Measurements from ENCODE around the gene LETM1.
"Not testable (repeated sequence)": the region's sequence is repeated elsewhere in the genome, so short reads cannot be mapped to it uniquely, and the experiment has no call there.

The LETM1 gene

DNA sequence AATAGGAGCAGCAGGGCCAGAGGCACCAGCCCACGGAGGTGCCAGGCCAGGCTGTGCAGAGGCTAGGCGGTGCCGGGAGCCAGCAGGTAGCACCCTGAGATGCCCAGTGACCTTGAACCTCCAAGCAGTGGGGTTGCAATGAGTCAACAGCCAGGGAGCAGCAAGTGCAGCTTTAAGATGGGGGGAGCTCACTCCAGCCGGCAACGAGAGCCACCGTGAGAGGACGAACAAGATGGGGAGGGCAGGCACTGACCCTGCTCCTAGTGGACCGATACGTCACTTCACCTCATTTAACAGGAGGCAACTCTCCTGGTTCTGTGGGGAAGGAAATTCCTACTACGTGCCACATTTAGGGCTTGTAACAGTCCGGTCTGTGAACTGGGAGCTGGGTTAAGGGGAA is 4.8 kb downstream of the LETM1 start:
- no peak for DNase-seq

DNA sequence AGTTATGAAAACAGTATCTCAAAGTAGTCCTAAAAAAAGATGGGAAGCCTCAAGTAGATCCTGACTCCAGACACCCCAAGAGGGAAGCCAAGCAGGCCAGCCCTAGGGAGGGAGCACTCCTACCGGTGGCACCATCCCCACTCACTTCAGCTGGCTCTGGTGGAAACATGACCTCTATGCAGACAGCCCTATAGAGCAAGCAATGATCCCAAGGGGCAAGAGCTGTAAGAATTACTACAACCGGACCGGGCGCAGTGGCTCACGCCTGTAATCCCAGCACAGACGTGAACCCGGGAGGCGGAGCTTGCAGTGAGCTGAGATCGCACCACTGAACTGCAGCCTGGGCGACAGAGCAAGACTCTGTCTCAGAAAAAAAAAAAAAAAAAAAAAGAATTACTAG is 5.7 kb downstream of the LETM1 start:
- no peak for DNase-seq

DNA sequence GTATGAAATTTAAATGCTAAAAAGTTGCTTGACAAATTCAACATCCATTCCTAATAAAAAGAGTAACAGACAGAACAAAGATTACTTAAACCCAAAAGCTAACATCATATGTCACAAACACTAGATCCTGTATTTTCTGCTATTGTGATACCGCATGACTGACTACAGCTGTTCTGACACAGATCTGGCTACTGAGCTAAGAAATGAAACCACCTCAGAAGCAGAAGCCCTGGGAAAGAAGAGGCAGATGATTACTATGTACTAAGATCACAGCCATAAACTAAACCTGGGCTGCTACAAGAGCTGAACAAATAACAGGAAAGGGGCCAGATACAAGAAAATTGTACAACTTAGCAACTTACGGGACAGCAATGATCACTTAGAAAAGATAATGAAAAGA is 9.4 kb downstream of the LETM1 start:
- no peak for DNase-seq

DNA sequence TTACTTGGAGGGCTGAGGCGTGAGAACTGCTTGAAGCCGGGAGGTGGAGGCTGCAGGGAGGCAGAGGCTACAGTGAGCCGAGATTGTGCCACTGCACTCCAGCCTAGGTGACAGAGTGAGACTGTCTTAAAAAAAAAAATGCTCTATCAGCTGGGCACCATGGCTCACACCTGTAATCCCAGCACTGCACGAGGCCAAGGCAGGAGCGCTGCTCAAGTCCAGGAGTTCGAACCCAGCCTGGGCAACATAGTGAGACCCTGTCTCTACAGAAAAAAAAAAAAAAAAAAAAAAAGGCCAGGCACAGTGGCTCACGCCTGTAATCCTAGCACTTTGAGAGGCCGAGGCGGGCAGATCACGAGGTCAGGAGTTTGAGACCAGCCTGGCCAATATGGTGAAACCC is 11.3 kb downstream of the LETM1 start:
- DNase-seq: not testable (repeated sequence)

DNA sequence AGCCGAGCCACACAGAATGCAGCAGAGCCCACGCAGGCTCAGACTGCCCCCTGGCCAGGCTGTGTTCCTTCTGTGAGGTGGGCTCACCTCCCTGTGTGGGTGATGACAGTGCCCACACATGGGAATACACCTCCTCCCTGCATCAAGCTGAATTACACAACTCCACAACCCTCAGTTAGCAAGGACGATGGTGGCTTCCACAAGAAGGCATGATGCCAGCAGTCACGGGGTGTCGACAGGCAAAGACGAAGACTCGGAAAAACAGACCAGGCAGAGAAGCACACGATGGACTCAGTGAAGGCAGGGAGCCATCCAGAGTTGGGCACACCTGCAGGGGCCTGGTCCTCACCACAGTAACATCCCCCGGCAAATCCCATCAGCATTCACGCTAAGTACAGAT is 12.1 kb downstream of the LETM1 start:
- DNase-seq: no peak

DNA sequence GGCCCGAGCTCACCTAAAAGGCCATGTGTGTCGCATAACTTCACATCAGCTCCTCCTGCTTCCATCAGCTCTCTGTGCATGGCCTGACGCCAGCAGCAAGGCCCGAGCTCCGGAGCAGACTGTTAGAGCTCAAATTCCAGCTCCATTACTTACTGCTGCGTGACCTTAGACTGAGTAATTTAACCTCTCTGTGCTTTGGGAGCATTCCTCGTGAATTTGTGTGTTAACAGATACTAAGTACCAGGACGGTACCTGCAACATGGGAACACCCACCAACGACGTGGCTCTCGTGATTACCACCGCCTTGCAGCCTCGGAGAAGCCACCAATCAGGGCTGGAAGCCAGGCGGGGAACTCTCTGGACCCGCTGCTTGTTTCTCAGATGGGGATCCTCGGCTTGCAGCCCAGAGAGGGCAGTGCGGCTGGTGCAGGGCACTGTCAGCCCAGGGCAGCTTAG is 12.9 kb downstream of the LETM1 start:
- DNase-seq: no peak

DNA sequence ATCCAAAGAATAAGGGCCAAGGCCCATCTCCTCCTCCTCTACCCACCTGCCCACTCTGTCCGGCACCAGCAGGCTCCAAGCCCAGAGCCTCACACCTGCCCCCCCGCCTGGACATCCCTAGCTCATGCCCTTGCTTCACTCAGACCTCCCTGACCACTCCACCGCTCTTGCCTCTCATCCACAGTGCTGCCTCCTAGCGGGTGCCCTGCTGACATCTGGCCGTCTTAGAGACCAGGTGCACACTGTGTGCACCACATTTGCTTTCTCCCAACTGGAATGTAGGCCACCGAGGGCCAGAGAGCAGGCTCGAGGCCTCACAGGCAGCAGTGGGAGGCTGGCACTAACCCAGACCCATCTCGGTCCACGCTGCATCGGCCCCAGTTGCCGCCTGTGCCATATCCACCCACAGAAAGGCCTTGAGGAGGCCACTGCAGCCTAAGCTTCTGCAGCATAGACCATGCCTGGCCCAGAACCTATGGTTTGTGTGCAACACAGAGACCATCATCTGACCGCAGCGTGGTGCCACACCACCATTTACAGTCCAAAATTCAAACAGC is 13.5 kb downstream of the LETM1 start:
- no peak for DNase-seq

DNA sequence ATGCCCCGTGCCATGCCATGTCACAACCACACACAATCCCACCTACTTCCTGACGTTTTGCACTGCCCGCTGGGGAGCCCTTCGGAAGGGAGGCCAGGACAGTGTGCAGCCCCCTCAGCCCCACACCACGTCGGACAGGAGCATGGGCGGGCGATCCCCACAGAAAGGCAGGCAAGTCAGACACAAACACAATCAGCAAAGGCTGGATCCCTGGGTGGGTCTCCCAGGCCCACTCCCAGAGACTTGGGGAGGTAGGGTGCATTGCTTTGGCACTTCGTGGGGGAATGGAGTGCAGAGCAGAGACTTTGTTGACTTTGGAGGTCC is 14.1 kb downstream of the LETM1 start:
- DNase-seq: no peak

DNA sequence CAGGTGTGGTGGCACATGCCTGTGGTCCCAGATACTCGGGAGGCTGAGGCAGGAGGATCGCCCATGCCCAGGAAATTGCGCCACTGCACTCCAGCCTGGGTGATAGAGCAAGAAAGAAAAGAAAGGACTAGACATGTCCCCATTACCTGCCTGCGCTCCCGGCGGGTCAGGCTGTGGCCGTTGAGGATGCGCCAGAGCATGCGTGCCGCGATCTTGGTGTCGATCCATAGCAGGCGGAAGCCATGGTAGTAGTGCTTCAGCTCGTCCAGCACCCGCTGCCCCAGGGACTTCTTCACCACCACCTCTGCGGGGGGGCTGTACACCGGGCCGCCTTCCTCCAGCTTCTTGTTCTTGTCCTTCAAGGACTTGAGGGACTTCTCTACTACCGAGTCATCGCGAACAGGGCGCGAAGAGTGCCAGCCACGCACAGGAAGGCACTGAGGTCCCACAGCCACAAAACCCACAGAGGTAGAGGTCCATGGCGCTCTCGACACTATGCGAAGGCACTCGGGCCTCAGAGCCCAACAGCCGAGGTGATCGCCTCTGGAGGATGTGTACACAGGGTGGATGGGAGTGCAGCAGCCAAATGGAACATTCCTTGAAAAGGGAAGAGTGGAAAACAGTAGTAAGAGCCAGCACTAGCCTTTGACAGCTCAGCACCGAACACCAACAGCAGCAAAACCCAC is 14.6 kb downstream of the LETM1 start:
- DNase-seq: no peak

DNA sequence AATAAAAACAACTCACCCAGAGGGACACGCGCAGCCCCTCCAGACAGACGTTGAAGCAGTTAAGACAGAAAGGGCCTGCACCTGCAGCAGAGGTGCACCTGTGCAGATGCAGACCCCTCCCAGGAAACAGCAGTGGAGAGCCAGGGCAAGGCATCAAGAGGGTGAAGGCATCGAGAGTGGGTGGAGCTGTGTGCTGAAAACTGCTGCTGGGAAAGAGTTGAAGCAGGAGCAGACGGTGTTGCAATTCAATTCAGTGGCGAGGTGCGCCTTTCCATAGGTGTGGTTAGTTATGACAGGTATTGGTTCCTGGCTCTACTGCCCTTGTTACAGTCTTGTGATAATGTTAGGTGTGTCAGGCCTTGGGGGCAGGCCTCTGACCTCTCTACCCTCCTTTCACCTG is 16.7 kb downstream of the LETM1 start:
- DNase-seq: no peak

DNA sequence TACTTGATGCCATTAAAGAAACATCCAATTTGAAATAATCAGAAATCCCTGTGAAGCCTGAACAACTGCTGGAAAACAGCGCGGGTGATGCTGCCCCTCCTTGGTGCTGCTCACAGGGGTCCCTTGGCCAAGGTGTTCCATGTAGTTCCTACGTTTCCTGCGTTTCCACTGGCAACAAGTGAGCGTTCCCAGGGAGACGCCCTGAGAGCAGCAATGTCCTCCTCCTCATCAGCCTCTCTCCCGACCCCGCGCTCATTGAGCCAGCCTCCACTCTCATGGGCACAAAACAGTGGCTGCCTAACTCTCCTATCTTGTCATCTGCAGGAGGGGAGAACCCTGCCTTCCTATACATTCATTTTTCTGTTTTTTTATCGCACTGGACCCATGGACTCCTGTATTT is 18.9 kb downstream of the LETM1 start:
- DNase-seq: no peak

DNA sequence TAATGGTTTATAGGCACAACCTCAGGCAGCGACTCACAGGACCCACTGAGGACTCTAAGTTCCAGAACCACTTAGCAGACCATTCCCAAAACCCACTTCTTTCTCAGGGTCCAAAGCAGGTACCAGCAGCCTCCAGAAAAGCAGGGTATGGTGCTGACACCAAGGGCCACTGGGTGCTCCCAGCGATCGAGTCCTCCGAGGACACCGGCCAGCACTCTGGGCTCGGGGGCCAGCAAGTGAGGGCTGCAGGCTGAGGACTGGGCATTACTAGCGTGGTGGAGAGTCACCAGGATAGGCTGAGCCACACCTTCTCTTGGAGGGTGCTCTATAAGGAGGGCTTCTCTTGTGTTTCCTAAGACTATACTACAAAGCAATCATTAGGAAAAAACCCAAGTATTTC is 19.3 kb downstream of the LETM1 start:
- no peak for DNase-seq

DNA sequence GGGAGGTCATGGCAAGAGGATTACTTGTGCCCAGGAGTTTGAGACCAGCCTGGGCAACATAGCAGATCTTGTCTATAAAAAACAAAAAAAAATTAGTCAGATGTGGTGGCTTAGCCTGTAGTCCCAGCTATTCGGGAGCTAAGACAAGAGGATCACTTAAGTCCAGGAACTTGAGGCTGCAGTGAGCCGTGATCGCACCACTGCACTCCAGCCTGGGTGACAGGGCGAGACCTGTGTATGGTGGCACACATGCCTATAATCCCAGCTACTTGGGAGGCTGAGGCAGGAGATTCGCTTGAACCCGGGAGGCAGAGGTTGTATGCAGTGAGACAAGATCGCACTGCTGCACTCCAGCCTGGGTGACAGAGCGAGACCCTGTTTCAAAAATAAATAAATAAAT is 20.1 kb downstream of the LETM1 start:
- DNase-seq: not testable (repeated sequence)

DNA sequence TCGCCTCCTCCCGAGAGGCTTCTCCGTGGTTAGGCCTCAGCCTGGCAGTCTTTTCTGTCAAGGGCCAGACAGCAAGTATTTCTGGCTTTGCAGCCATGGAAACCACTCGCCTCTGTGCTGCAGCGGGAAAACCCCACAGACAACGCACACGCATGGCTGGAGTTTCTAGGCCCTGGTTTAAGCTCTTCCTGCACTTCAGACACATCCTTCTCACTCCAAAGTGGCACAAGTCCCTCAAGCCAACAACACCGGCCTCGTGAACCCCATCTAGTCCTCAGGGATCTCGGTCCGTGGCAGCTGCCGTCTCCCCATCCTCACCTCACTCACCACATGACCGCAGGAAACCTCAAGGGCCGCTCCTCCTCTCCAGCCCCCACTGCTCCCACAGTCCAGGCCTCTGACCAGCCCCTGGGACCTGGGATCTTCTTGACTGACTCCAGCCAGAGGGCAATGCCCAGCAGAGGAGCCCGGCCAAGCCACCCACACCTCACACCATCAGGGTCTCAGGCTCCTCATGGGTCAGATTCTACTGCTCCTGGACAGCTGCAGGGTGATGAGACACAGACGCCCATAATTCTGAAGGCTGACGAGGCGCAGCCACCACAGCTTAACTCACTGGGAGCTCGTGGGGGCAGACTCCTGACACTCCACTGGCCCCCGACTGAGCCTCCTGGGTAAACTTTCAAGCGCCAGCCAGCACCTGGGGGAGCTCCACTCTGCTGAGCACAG is 21.7 kb downstream of the LETM1 start:
- no peak for DNase-seq

DNA sequence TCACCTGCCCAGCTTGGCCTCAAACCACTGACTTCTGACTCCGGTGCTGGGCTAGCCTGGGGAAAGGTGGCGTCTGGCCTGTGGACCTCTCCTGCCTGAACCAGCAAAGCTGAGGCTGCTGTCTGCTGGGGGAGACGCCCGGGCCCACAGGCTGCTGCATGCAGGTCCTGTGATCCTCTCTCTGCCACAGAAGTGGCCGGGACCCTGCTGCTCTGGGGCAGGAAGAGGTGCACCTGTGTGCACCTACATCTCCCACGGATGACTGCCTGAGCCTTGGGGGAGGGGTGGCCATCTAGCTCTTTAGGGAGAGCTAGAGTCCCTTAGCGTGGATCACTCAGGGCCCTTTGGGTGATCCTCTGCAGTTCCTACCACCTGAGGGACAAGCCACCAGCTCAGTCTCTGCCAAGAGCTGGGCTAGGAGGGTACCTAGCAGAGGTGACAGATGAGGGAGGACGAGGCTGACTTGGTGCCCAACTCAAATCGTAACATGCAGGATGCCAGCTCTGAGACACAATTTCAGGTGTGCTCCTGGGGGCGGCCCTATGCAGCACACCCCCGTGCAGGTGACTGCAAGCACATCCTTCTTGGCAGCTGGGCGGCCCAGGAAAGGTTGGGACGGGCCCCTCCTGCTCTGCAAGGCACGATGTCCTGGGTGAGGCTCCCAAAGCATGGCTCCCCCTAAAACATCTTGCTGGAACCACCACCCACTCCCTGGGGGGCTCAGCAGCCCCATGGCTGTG is 22.5 kb downstream of the LETM1 start:
- no peak for DNase-seq

DNA sequence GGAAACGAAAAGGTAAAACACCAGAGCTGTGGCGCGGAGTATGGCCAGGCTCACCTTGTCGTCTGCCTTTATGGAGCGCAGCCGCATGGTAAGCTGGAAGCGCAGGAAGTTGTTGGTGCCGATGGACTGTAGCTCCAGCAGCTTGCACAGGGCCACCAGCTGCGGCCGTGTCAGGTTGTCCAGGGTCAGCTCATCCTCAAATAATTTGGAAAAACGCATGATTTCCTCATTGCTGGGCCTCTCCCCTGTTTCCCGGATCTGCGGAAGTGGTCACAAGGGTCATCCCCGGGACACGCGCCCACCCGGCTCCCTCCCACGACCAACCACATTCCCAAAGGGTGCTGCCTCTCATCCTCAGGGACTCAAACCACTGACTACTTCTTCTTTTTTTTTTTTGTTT is 23.3 kb downstream of the LETM1 start:
- no peak for DNase-seq

DNA sequence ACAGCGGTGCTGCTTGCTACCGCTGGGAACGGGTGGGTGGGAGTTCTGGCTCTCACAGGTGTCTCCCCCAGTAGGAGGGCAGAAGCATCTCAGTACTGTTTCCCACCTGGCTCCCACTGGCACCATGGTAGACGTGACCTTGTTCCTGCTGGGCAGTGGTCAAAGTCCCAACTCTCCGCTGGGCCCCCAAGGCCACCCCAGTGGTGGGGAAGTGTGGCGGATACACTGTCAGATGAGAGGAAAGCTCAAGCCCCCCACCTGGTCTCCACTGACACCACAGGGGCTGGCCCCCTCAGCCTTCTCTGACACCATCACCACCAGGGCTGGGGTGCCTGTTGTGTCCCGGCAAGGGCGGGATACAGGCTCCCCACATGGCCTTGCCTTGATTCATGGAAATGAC is 24.6 kb downstream of the LETM1 start:
- DNase-seq: no peak

DNA sequence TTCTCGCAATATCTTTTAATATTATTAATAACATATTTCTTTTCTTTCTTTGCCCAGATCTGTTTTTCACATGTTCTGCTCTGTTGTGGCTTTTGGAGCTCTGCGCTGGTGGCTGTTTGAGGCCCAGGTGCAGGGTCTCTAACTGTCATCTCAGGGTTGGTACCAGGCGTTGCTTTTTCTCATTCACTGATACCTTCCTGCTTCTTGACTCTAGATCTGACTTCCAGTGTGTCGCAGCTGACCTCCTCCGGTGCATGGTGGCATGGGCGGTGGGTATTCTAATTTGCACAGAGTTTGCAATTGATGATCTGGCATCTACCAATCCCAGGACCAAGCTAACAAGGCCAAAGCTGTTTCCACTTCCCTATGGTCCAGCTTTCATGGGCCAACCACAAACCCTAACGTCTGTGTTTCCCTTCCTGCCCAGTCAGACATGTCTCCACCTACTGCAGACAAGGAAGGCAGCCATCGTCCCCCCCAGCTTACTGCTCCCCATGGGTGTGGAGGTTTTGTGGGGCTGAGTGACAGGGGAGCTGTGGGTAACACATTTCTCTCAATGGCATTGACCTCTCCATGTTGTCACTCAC is 25.2 kb downstream of the LETM1 start:
- DNase-seq: no peak

DNA sequence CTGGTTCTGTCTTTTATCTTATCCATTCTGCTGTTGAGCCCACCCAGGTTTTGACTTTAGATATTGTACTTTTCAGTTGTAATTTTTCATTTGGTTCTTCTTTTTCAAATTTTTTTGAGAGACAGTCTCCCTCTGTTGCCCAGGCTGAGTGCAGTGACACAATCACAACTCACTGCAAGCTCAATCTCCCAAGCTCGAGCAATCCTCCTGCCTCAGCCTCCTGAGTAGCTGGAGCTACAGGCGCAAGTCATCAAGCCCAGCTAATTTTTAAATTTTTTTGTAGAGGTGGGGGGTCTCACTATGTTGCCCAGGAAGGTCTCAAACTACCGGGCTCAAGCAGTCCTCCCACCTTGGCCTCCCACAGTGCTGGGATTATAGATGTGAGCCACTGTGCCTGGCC is 25.7 kb downstream of the LETM1 start:
- DNase-seq: no peak

DNA sequence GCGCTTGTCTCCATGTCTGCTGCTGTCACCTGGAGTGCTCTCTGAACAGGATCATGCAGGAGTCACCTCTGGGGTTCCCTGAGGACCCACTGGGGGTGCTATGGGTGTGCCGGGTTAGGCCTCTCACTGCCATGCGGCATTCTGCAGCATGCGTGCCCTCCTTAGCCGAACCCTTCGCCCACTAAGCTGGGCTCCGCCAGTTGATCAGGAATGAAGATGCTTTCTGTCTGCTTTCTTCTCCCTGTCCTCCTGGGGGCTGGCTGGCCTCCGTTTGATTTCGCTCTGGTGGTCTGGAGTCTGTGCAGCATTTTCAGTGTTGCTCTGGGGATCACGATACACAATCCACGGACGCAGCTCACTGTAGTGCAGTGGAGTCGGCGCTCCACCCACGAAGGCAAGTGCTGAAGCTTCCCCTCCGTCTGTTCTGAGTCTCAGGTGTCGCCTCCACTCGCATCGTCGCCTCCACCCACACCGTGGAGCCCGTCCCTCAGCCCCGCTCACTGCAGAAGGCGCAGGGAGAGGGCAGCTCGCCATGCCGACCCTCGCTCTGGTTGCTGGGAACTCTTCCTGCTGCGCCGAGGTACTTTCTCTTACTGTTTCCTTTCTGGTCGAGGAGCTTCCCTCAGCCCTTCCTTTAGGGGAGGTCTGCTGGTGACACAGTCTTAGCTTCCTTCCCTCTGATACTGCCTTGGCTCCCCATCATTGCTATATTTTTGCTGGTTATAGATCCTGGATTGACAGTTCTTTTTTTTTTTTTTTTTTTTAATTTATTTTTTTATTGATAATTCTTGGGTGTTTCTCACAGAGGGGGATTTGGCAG is 29.2 kb downstream of the LETM1 start:
- no peak for DNase-seq

DNA sequence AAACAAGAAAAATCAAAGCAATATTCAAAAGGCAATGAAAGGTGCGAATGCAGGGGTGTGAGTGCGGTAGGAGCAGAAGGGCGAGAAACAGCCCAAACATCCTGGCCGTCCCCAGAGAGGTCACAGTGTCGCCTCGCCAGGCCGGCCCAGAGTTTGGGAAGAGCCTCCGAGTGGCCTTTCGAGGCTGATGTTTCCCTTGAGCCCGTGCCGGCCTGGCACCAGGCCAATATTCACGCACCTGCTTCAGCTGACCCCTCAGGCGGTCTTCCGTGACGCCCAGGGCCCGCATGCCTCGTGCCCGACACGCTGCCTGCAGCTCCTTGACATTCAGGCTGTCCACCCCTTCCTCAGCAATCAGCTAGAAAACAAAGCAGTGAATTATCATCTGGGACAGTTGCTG is 30.6 kb downstream of the LETM1 start:
- DNase-seq: no peak

DNA sequence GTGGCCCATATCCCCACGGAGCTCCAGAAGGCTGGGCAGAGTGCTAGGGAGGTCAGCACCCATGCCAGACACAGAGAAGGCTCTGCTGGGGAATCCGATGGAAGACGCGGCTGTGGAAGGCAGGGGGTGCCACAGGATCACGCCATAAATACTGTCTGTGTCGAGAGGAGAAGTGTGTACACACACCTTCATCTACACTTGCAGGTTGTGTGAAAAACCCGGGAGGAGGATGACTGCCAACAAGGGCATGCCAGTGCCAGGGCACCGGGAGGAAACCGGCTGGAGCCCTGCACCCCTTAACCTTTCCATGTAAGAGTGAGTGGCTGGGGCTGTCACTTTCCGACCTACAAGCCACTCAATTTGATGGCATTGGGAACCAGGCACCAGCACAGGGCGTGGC is 31.2 kb downstream of the LETM1 start:
- no peak for DNase-seq

DNA sequence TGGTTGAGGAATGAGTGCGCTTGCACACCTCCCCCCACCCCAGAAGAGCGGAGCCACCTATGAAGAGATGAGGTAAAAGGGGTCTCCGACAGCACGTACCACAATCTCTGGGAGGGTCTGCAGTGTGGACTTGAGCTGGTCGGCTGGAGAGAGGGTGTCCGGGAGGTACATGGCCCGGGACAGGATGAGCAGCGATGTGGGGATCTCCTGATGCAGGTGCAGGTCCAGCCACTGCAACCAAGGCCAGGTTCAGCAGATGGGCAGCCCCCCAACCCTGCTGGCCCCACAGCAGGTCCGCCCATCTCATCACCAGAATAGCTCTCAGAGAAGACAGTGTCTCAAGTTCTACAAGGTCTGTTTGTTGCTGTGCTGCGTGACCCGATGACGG is 32.4 kb downstream of the LETM1 start:
- DNase-seq: no peak

All from NCI-H1105 treated with DMSO at 0.1 percent for 48 hours (cell line).